ENCODE data around the gene XKRX.

XKRX gene

DNA sequence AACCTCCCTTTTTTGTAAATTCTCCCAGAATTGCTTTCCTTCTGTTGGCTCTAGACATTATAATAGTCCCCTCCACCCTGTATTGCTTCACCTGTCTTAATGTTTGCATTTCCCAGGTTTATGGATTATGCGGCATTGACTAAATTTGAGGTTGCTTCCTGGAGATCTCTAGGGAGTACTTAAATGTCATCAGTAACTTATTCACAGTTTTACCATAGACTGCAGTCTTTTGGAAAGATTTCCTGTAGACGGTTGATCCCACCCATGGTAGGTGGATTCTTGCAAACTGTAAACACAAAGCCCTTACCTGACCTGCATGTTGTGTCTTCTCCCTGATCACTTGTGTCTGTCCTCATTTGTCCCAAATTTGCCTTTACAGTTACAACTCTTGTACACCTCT is 48.3 kb downstream of the XKRX start:
- TF ChIP-seq, protein P1, sequence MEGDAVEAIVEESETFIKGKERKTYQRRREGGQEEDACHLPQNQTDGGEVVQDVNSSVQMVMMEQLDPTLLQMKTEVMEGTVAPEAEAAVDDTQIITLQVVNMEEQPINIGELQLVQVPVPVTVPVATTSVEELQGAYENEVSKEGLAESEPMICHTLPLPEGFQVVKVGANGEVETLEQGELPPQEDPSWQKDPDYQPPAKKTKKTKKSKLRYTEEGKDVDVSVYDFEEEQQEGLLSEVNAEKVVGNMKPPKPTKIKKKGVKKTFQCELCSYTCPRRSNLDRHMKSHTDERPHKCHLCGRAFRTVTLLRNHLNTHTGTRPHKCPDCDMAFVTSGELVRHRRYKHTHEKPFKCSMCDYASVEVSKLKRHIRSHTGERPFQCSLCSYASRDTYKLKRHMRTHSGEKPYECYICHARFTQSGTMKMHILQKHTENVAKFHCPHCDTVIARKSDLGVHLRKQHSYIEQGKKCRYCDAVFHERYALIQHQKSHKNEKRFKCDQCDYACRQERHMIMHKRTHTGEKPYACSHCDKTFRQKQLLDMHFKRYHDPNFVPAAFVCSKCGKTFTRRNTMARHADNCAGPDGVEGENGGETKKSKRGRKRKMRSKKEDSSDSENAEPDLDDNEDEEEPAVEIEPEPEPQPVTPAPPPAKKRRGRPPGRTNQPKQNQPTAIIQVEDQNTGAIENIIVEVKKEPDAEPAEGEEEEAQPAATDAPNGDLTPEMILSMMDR (IDR thresholded peaks at IDR 0.05; ENCODE audit: insufficient read depth, low read length, missing control alignments), result no peak
- ChIA-PET CTCF (no interaction called here), POLR2A (no interaction called here)
- no peak overlapping the region for H3K4me3 ChIP-seq (ENCODE audit: low read depth, low read length)
- no peak for DNase-seq (ENCODE audit: low read depth, low spot score)

- no peak for DNase-seq (ENCODE audit: low read depth, low spot score)
- ChIA-PET CTCF (no interaction called here), POLR2A (no interaction called here)
- H3K4me3 ChIP-seq (ENCODE audit: low read depth, low read length), result no peak within 1 kb of the TSS
- TF ChIP-seq, protein P1 (IDR thresholded peaks at IDR 0.05; ENCODE audit: insufficient read depth, low read length, missing control alignments), result no peak
These were observed 54.4 kb downstream of the XKRX start, which contains the start of gene NOX1 for GRCh38 chrX:100874325-100874724. Gene NOX1 (minus strand): TSS chrX:100874359. CDS start chrX:100874139, 220 bp downstream.

DNA sequence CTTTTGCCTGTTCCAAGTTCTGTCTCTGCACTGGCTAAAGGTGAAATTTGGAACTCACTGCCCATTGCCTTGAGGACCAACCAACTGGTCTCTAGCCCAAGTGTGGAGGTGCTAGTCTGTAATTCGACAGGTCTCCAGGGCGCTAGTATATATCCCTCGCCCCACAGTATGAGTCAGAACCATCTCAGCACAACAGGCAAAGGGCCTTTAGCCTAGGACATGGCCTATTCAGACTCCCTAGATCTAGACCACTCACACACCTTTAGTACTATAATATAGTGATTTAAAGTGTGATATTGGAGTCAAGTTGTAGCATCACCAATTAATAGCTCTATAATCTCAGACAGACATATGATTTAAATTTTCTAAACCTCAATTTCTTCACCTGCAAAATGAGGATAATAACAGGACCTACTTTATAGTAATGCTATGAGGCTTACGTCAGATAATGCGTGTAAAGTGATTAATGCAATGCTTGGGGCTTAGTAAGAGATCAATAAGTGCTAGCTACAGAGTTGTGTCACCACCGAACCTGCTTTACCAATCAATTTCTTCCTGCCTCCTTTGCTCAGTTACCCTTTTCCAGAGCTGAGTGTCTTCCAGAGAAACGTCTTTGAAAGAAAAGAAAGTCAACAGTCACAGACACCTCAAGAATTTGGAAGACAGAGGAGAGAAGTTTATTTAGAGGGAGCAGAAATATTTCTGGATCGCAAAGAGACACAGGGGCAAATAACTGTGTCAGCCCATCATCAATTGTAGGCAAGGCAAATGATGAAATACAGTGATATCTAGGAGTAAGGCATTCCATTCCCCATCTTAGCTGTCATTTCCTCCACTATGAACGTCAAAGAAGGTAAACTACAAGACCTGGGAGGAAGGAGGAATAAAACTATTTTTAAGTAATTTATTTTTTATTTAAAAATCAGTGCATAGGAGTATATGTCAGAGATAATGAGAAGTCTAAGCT is 56.8 kb downstream of the XKRX start:
- CTCF ChIA-PET, result no interaction called here
- TF ChIP-seq, protein P1 (IDR thresholded peaks at IDR 0.05; ENCODE audit: insufficient read depth, low read length, missing control alignments), result no peak
- no peak overlapping the region for H3K4me3 ChIP-seq (ENCODE audit: low read depth, low read length)
- no peak for DNase-seq (ENCODE audit: low read depth, low spot score)
- POLR2A ChIA-PET, result no interaction called here

GRCh38 chrX:100870527-100870926 is 58.2 kb downstream of the XKRX start:
- H3K4me3 ChIP-seq (ENCODE audit: low read depth, low read length), result no peak overlapping the region
- ChIA-PET POLR2A (no interaction called here), CTCF (no interaction called here)
- no peak for DNase-seq (ENCODE audit: low read depth, low spot score)
- TF ChIP-seq, protein P1 (IDR thresholded peaks at IDR 0.05; ENCODE audit: insufficient read depth, low read length, missing control alignments), result no peak

GRCh38 chrX:100868273-100868672 is 60.4 kb downstream of the XKRX start:
- no peak for DNase-seq (ENCODE audit: low read depth, low spot score)
- TF ChIP-seq, protein P1 (IDR thresholded peaks at IDR 0.05; ENCODE audit: insufficient read depth, low read length, missing control alignments), result no peak
- ChIA-PET CTCF (interaction anchor here (1.2 kb wide), 1 partner anchor 419 kb away, joined by 3 read pairs; no protein-coding TSS in a partner anchor), POLR2A (no interaction called here)
- no peak overlapping the region for H3K4me3 ChIP-seq (ENCODE audit: low read depth, low read length)

- TF ChIP-seq, protein P1 (IDR thresholded peaks at IDR 0.05; ENCODE audit: insufficient read depth, low read length, missing control alignments), result no peak
- CTCF ChIA-PET, result no interaction called here
- POLR2A ChIA-PET, result no interaction called here
- DNase-seq (ENCODE audit: low read depth, low spot score), result peak; percentile 1
- no peak overlapping the region for H3K4me3 ChIP-seq (ENCODE audit: low read depth, low read length)
These were observed 63.9 kb downstream of the XKRX start for GRCh38 chrX:100864657-100865391.
